Caco-2 (cell line): ENCODE measurements around the gene MAMDC4. TPM values are rescaled to one million over a fixed set of nuclear protein-coding genes. Genes with fewer than 3 reads are reported as not detected.
A peak's percentile ranks its signal among the peaks of the same experiment; 100 is the strongest.

Experiments used
- BruUV-seq: library from RNA; stranded (reverse); fragments of 400-500 nt; replicated peaks from 2 replicates; lab custom pipeline; 2021; lab: Mats Ljungman, UMichigan
- CTCF ChIA-PET: fragments of 300-600 bp; sonication (Branson Sonifier 250); formaldehyde crosslinking; loops from one replicate; lab custom pipeline; 2022; ENCODE audit warnings: antibody characterized with exemption; lab: Charles Lee
- POLR2A ChIA-PET: fragments of 300-600 bp; sonication (Branson Sonifier 250); formaldehyde crosslinking; loops from one replicate; lab custom pipeline; 2022; ENCODE audit warnings: antibody characterized with exemption; lab: Charles Lee
- DNase-seq, 2 experiments: peaks; one replicate each; pipeline versions ENCODE4 v3.0.0 to v3.0.0-alpha.2; 2020 to 2022
- H3K27me3 ChIP-seq: replicated peaks from 2 replicates; pipeline ENCODE4 v1.6.0; 2011; ENCODE audit warnings: low read length; ENCODE audit not compliant: control insufficient read depth, insufficient read depth
- H3K36me3 ChIP-seq: 2 replicates; pipeline ENCODE4 v1.5.1; 2011; ENCODE audit warnings: low read length; ENCODE audit not compliant: control insufficient read depth, insufficient read depth
- H3K4me1 ChIP-seq: fragments of 250-450 bp; sonication (Bioruptor Pico); 2 replicates; pipeline ENCODE4 v1.5.1; 2020; ENCODE audit warnings: mild to moderate bottlenecking
- H3K4me3 ChIP-seq: 2 replicates; pipeline ENCODE4 v1.5.1; 2011; ENCODE audit warnings: low read depth, mild to moderate bottlenecking, control low read depth, low read length
- H3K9me3 ChIP-seq: fragments of 250-450 bp; sonication (Bioruptor Pico); 2 replicates; pipeline ENCODE4 v1.5.1; 2020; ENCODE audit warnings: mild to moderate bottlenecking, moderate library complexity
- H3K27ac Mint-ChIP-seq: one replicate; pipeline ENCODE4 v1.8.0; 2022; ENCODE audit warnings: mixed read lengths; ENCODE audit not compliant: unreplicated experiment
- H3K27me3 Mint-ChIP-seq: one replicate; pipeline ENCODE4 v1.8.0; 2022; ENCODE audit warnings: mixed read lengths; ENCODE audit not compliant: insufficient read depth, unreplicated experiment
- H3K36me3 Mint-ChIP-seq: one replicate; pipeline ENCODE4 v1.8.0; 2022; ENCODE audit warnings: mild to moderate bottlenecking, mixed read lengths; ENCODE audit not compliant: insufficient read depth, unreplicated experiment
- H3K4me1 Mint-ChIP-seq: one replicate; pipeline ENCODE4 v1.8.0; 2022; ENCODE audit warnings: low read depth, mixed read lengths; ENCODE audit not compliant: unreplicated experiment
- H3K4me3 Mint-ChIP-seq: one replicate; pipeline ENCODE4 v1.8.0; 2022; ENCODE audit warnings: mild to moderate bottlenecking, moderate library complexity, mixed read lengths; ENCODE audit not compliant: unreplicated experiment
- H3K9me3 Mint-ChIP-seq: one replicate; pipeline ENCODE4 v1.8.0; 2022; ENCODE audit warnings: mixed read lengths; ENCODE audit not compliant: unreplicated experiment
- CTCF ChIP-seq, 2 experiments: fragments of 200-600 bp in 1 of 2; IDR thresholded peaks; 1 replicate in 1 of 2; 2 replicates in 1 of 2; pipeline versions ENCODE4 v1.5.1 to v1.8.0; 2011 to 2022; ENCODE audit warnings: antibody characterized with exemption in 1 of 2, control low read depth in 1 of 2, inconsistent platforms in 1 of 2, low read depth in 1 of 2, low read length in 1 of 2, mild to moderate bottlenecking in 1 of 2, moderate library complexity in 1 of 2; ENCODE audit not compliant: insufficient read depth in 1 of 2, severe bottlenecking in 1 of 2, unreplicated experiment in 1 of 2
- intact Hi-C: fragments of 100-400 bp; cut with micrococcal nuclease; formaldehyde crosslinking; loops from one replicate; pipeline ENCODE4 v1.10.0; 2022; ENCODE audit not compliant: unreplicated experiment
- total RNA-seq: library from RNA; stranded (reverse); gene quantifications from 2 replicates; pipeline ENCODE4 v1.2.3, GENCODE V29; 2022

MAMDC4 gene
- total RNA-seq, 1 experiment from 2014 or later: 8.8 TPM

DNA sequence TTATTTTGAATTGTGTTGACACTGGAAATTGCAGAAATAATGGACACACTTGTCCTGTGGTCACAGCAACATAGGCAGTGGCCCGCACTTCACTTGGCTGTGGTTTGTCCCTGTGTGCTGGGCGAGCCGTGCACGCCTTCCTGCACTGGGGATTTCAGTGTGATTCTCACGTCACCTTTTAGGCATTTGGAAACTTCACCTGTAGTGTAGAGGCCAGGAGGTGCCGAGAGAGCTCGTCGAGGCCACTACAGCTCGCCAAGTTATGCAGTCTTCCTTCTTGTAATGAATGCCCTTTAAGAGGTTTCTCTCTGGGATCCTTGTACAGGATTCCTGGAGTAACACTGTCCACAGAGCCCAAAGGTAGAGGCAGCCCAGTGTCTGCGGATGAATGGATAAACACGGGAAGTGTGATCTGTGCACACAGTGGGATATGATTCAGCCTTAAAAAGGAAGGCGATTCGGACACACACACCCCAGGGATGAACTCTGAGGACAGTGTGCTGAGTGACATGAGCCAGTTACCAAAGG lies 48.9 kb downstream of the MAMDC4 start:
- Mint-ChIP-seq H3K27me3 (no peaks in the 10 kb centered on the region), H3K36me3 (peaks cover 64% of the 10 kb centered on the region), H3K4me3 (no peak overlapping the region), H3K4me1 (peaks cover 18% of the 10 kb centered on the region), H3K9me3 (no peaks in the 10 kb centered on the region), H3K27ac (peak overlapping the region; percentile 72)
- DNase-seq: no peak
- no peaks in the 10 kb centered on the region for H3K27me3 ChIP-seq
- H3K4me3 ChIP-seq: no peak overlapping the region
- H3K4me1 ChIP-seq: peaks cover 19% of the 10 kb centered on the region
- CTCF ChIA-PET: no interaction called here
- no peak for TF ChIP-seq CTCF (IDR thresholded peaks at IDR 0.05; ENCODE audit: insufficient read depth in 1 of 2, low read depth in 1 of 2, low read length in 1 of 2, severe bottlenecking in 1 of 2, unreplicated experiment in 1 of 2)
- BruUV-seq: no TSS peak
- POLR2A ChIA-PET: interaction anchor here (0.5 kb wide), 1 partner anchor 186 kb away, joined by 3 read pairs; the partner anchor contains the start of gene MAN1B1
- H3K9me3 ChIP-seq: no peaks in the 10 kb centered on the region
- intact Hi-C loops: no loop called here
- no peaks in the 10 kb centered on the region for H3K36me3 ChIP-seq

- Mint-ChIP-seq H3K9me3 (no peaks in the 10 kb centered on the region), H3K36me3 (peaks cover 70% of the 10 kb centered on the region), H3K4me1 (peaks cover 18% of the 10 kb centered on the region), H3K4me3 (peak overlapping the region; percentile 31), H3K27ac (peak overlapping the region; percentile 72), H3K27me3 (no peaks in the 10 kb centered on the region)
- Histone ChIP-seq H3K4me3 (no peak overlapping the region), H3K27me3 (no peaks in the 10 kb centered on the region), H3K4me1 (peaks cover 19% of the 10 kb centered on the region), H3K36me3 (no peaks in the 10 kb centered on the region), H3K9me3 (no peaks in the 10 kb centered on the region)
- POLR2A ChIA-PET: interaction anchor here (0.6 kb wide), 1 partner anchor 14 kb away, joined by 3 read pairs; no protein-coding TSS in a partner anchor
- DNase-seq: peak; percentile 35 to 55
- TF ChIP-seq CTCF (IDR thresholded peaks at IDR 0.05; ENCODE audit: insufficient read depth in 1 of 2, low read depth in 1 of 2, low read length in 1 of 2, severe bottlenecking in 1 of 2, unreplicated experiment in 1 of 2): no peak
- BruUV-seq: no TSS peak
- intact Hi-C loops: no loop called here
- CTCF ChIA-PET: interaction anchor here (0.9 kb wide), 1 partner anchor 19 kb away, joined by 3 read pairs; no protein-coding TSS in a partner anchor
These were observed 49.5 kb downstream of the MAMDC4 start for GRCh38 chr9:136901516-136902258.

- intact Hi-C loops: no loop called here
- Mint-ChIP-seq H3K4me1 (peaks cover 18% of the 10 kb centered on the region), H3K27me3 (no peaks in the 10 kb centered on the region), H3K36me3 (peaks cover 71% of the 10 kb centered on the region), H3K4me3 (no peak overlapping the region), H3K9me3 (no peaks in the 10 kb centered on the region), H3K27ac (peak overlapping the region; percentile 72)
- Histone ChIP-seq H3K27me3 (no peaks in the 10 kb centered on the region), H3K4me1 (peaks cover 19% of the 10 kb centered on the region), H3K4me3 (no peak overlapping the region), H3K36me3 (no peaks in the 10 kb centered on the region), H3K9me3 (no peaks in the 10 kb centered on the region)
- ChIA-PET POLR2A (interaction anchor here (0.6 kb wide), 1 partner anchor 14 kb away, joined by 3 read pairs; no protein-coding TSS in a partner anchor), CTCF (interaction anchor here (0.9 kb wide), 1 partner anchor 18 kb away, joined by 3 read pairs; no protein-coding TSS in a partner anchor)
- TF ChIP-seq CTCF (IDR thresholded peaks at IDR 0.05; ENCODE audit: insufficient read depth in 1 of 2, low read depth in 1 of 2, low read length in 1 of 2, severe bottlenecking in 1 of 2, unreplicated experiment in 1 of 2): no peak
- no TSS peak for BruUV-seq
- DNase-seq: peak; percentile 33 to 63
These were observed 50.2 kb downstream of the MAMDC4 start for GRCh38 chr9:136902259-136902821.
